SH-SY5Y (cell line): ENCODE results near the gene ESR1.

Experiments
- GATA2 ChIP-seq: IDR thresholded peaks from 2 replicates; pipeline ENCODE4 v1.6.1; 2011; ENCODE audit warnings: mild to moderate bottlenecking, low read depth, low read length
- GATA3 ChIP-seq: IDR thresholded peaks from 2 replicates; pipeline ENCODE4 v1.6.1; 2011; ENCODE audit warnings: low read depth, mild to moderate bottlenecking, low read length, moderate library complexity

- TF ChIP-seq GATA3 (no peak), GATA2 (no peak)
Measured at GRCh38 chr6:152022303-152022702, 214.8 kb downstream of the ESR1 start.
